Dendritic cell treated with granulocyte-macrophage colony-stimulating factor and Interleukin-4, amounts not matched to agents 40 ng/mL and 50 ng/mL, for 4 days (primary cell): ENCODE measurements around the gene UBE2A.

ENCODE experiments used
- H3K27ac Mint-ChIP-seq: one replicate; pipeline ENCODE4 v1.8.0; 2022; ENCODE audit warnings: mild to moderate bottlenecking, mixed read lengths
- H3K27me3 Mint-ChIP-seq: one replicate; pipeline ENCODE4 v1.8.0; 2022; ENCODE audit warnings: mild to moderate bottlenecking, mixed read lengths
- H3K36me3 Mint-ChIP-seq: one replicate; pipeline ENCODE4 v1.8.0; 2022; ENCODE audit warnings: low read depth, mixed read lengths
- H3K4me1 Mint-ChIP-seq: one replicate; pipeline ENCODE4 v1.8.0; 2022; ENCODE audit warnings: low read depth, mixed read lengths
- H3K4me3 Mint-ChIP-seq: one replicate; pipeline ENCODE4 v1.8.0; 2022; ENCODE audit warnings: mild to moderate bottlenecking, moderate library complexity, mixed read lengths
- H3K9me3 Mint-ChIP-seq: one replicate; pipeline ENCODE4 v1.8.0; 2022; ENCODE audit warnings: mixed read lengths
- intact Hi-C: fragments of 100-400 bp; cut with micrococcal nuclease; formaldehyde crosslinking; loops from one replicate; pipeline ENCODE4 v1.15.0; 2022

The UBE2A gene

GRCh38 chrX:119574394-119575266 is at the start of gene UBE2A:
Gene UBE2A (plus strand): TSS chrX:119574563. CDS start chrX:119574712, 149 bp downstream.
- Mint-ChIP-seq H3K9me3 (no peaks in the 10 kb centered on the region), H3K4me1 (peaks cover 10% of the 10 kb centered on the region), H3K4me3 (peak within 1 kb of the TSS; percentile 95), H3K27ac (peak within 1 kb of the TSS; percentile 98), H3K36me3 (peaks cover 15% of the 10 kb centered on the region), H3K27me3 (no peaks in the 10 kb centered on the region)
- intact Hi-C loops: loop anchor here (1.0 to 10.0 kb wide), 2 partner anchors 8 to 50 kb away; no protein-coding TSS in a partner anchor

- H3K36me3 Mint-ChIP-seq: peaks cover 11% of the 10 kb centered on the region
- H3K27ac Mint-ChIP-seq: peak overlapping the region; percentile 78
- H3K9me3 Mint-ChIP-seq: no peaks in the 10 kb centered on the region
- peak overlapping the region; percentile 51 for H3K4me3 Mint-ChIP-seq
- H3K4me1 Mint-ChIP-seq: peaks cover 35% of the 10 kb centered on the region
- no peaks in the 10 kb centered on the region for H3K27me3 Mint-ChIP-seq
- intact Hi-C loops: loop anchor here (10.0 kb wide), 1 partner anchor 45 kb away; the partner anchor contains the start of gene UBE2A
Observed at GRCh38 chrX:119529345-119530276, 44.8 kb upstream of the UBE2A start.

GRCh38 chrX:119537487-119537886 is 36.9 kb upstream of the UBE2A start:
- no peak overlapping the region for H3K27ac Mint-ChIP-seq
- H3K4me1 Mint-ChIP-seq: peaks cover 4% of the 10 kb centered on the region
- intact Hi-C loops: no loop called here
- no peak overlapping the region for H3K4me3 Mint-ChIP-seq
- H3K9me3 Mint-ChIP-seq: no peaks in the 10 kb centered on the region
- H3K27me3 Mint-ChIP-seq: no peaks in the 10 kb centered on the region
- H3K36me3 Mint-ChIP-seq: peaks cover 50% of the 10 kb centered on the region

- intact Hi-C loops: no loop called here
Observed at GRCh38 chrX:119539872-119540271, 34.5 kb upstream of the UBE2A start.

GRCh38 chrX:119541188-119541587 is 33.2 kb upstream of the UBE2A start:
- intact Hi-C loops: no loop called here
- no peaks in the 10 kb centered on the region for H3K27me3 Mint-ChIP-seq

More at GRCh38 chrX:119539872-119540271, 34.5 kb upstream of the UBE2A start:
- peaks cover 52% of the 10 kb centered on the region for H3K36me3 Mint-ChIP-seq
- H3K9me3 Mint-ChIP-seq: no peaks in the 10 kb centered on the region
- no peaks in the 10 kb centered on the region for H3K27me3 Mint-ChIP-seq
- no peak overlapping the region for H3K4me3 Mint-ChIP-seq
- H3K4me1 Mint-ChIP-seq: peaks cover 5% of the 10 kb centered on the region
- H3K27ac Mint-ChIP-seq: no peak overlapping the region

DNA sequence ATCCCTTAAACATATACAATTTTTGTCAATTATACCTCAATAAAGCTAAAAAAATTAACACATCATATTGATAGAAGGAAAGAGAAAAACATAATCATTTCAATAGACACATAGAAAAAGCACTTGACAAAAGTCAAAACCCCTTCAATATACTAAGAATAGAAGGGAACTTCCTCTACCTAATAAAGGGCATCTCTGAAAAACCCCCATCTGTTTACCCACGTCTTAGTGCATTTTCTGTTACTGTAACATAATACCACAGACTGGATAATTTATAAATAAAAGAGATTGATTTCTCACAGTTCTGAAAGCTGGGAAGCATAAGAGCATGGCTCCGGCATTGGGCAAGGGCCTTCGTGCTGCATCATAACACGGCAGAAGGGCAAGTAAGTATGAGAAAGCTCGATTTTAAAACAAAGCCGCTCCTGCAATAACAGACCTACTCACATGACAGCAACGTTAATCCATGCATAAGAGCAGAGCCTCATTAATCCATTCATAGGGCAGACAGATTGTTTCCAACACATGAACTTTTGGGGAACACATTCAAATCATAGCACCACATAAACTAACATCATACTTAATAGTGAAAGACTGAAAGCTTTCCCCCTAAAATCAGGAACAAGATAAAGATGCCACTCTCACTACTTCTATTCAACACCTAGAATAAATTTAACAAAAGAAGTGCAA is 24.9 kb upstream of the UBE2A start:
- H3K27me3 Mint-ChIP-seq: no peaks in the 10 kb centered on the region
- H3K4me3 Mint-ChIP-seq: no peak overlapping the region
- no peaks in the 10 kb centered on the region for H3K9me3 Mint-ChIP-seq
- no peaks in the 10 kb centered on the region for H3K36me3 Mint-ChIP-seq
- peaks cover 10% of the 10 kb centered on the region for H3K4me1 Mint-ChIP-seq
- intact Hi-C loops: no loop called here
- no peak overlapping the region for H3K27ac Mint-ChIP-seq

More at GRCh38 chrX:119541188-119541587, 33.2 kb upstream of the UBE2A start:
- Mint-ChIP-seq H3K27ac (no peak overlapping the region), H3K36me3 (peaks cover 43% of the 10 kb centered on the region), H3K9me3 (no peaks in the 10 kb centered on the region), H3K4me1 (peaks cover 5% of the 10 kb centered on the region), H3K4me3 (no peak overlapping the region)

- Mint-ChIP-seq H3K9me3 (no peaks in the 10 kb centered on the region), H3K36me3 (peaks cover 23% of the 10 kb centered on the region), H3K4me3 (no peak overlapping the region), H3K27ac (no peak overlapping the region), H3K4me1 (peaks cover 5% of the 10 kb centered on the region), H3K27me3 (no peaks in the 10 kb centered on the region)
- intact Hi-C loops: no loop called here
Observed at GRCh38 chrX:119552508-119552907, 21.9 kb upstream of the UBE2A start.

GRCh38 chrX:119565107-119565663 is 9.2 kb upstream of the UBE2A start, which contains the start of gene STEEP1:
Gene STEEP1 (minus strand): TSS chrX:119565409. CDS start chrX:119565355, 54 bp downstream.
- H3K4me1 Mint-ChIP-seq: peaks cover 19% of the 10 kb centered on the region
- H3K27ac Mint-ChIP-seq: peak within 1 kb of the TSS; percentile 88
- H3K4me3 Mint-ChIP-seq: peak within 1 kb of the TSS; percentile 88
- intact Hi-C loops: no loop called here
- peaks cover 29% of the 10 kb centered on the region for H3K36me3 Mint-ChIP-seq
- no peaks in the 10 kb centered on the region for H3K9me3 Mint-ChIP-seq
- no peaks in the 10 kb centered on the region for H3K27me3 Mint-ChIP-seq

DNA sequence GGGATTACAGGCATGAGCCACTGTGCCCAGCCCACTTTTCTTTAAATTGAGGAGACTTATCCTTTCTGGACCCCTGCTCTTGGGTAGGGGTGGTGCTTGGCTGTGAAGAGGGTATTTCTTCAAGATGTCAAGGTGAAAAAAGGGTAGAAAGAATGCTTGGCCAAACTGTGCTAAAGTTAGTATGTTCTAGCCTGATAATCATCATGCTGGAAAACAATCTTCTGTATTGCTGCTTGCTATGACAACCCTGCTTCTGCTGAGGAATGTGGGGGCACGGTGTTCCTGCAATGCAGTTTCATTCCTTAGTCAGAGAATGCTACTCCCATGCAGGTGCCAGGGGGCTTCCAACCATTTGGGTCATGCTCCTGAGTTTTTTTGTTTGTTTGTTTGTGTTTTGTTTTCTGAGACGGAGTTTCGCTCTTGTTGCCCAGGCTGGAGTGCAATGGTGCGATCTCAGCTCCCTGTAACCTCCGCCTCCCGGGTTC is 4.0 kb upstream of the UBE2A start:
- H3K36me3 Mint-ChIP-seq: peaks cover 15% of the 10 kb centered on the region
- H3K27ac Mint-ChIP-seq: no peak overlapping the region
- H3K4me3 Mint-ChIP-seq: no peak overlapping the region
- no peaks in the 10 kb centered on the region for H3K9me3 Mint-ChIP-seq
- no peaks in the 10 kb centered on the region for H3K27me3 Mint-ChIP-seq
- intact Hi-C loops: loop anchor here (10.0 kb wide), 1 partner anchor 46 kb away; no protein-coding TSS in a partner anchor
- H3K4me1 Mint-ChIP-seq: peaks cover 10% of the 10 kb centered on the region

DNA sequence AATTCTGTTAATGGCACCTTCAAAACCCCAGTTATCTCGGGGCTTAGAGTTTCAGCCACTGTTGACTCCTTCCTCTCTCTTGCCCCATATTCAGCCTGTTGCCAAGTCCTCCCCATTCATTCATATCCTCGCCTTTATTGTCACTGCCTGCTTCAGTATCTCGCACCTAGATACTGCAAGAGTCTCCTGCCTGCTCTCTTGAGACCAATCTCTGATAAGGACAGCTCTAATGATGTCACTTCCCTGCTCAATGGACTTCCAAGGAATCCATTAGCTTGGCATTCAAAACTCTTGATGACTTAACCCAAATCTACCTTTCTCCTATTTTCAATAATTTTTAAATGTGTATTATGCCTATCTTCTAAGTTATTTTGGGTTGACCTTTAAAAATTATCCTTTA is 1.1 kb upstream of the UBE2A start:
- H3K4me3 Mint-ChIP-seq: peak overlapping the region; percentile 95
- peaks cover 10% of the 10 kb centered on the region for H3K4me1 Mint-ChIP-seq
- no peaks in the 10 kb centered on the region for H3K27me3 Mint-ChIP-seq
- intact Hi-C loops: loop anchor here (10.0 kb wide), 1 partner anchor 48 kb away; no protein-coding TSS in a partner anchor
- no peaks in the 10 kb centered on the region for H3K9me3 Mint-ChIP-seq
- H3K27ac Mint-ChIP-seq: peak overlapping the region; percentile 98
- peaks cover 15% of the 10 kb centered on the region for H3K36me3 Mint-ChIP-seq

DNA sequence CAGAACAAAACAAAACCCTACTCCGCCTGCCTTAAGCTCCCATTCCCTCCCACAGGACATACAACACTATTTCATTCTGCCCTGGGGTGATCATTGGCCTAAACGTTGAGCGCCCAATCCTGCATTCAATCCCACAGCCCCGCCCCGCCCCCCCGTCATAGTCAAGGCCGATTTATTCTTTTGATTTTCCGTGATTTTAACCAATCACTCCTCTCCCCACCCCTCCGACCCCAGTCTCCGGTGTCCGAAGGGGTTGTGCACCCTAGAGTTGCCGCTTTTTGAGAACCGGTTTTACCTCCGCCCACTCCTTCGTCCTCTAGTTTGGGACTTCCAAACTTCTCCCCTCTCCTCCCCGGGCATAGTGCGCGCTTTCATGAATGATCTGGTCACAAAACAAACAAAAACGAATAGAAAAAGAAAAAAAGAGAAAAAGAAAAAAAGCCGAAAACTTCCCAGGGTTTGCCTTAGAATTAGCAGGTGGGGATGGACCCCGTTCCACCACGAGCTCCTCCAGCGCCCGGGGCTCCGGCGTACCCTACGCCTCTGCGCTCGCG is 446 bp upstream of the UBE2A start:
- Mint-ChIP-seq H3K27me3 (no peaks in the 10 kb centered on the region), H3K4me1 (peaks cover 10% of the 10 kb centered on the region), H3K4me3 (peak overlapping the region; percentile 95), H3K27ac (peak overlapping the region; percentile 98), H3K9me3 (no peaks in the 10 kb centered on the region), H3K36me3 (peaks cover 15% of the 10 kb centered on the region)
- intact Hi-C loops: loop anchor here (1.0 to 10.0 kb wide), 2 partner anchors 8 to 49 kb away; no protein-coding TSS in a partner anchor

- intact Hi-C loops: loop anchor here (10.0 kb wide), 1 partner anchor 55 kb away; no protein-coding TSS in a partner anchor
- Mint-ChIP-seq H3K27me3 (no peaks in the 10 kb centered on the region), H3K27ac (no peak overlapping the region)
Observed at GRCh38 chrX:119579414-119579813, 5.1 kb downstream of the UBE2A start.

More at GRCh38 chrX:119579414-119579813, 5.1 kb downstream of the UBE2A start:
- no peaks in the 10 kb centered on the region for H3K9me3 Mint-ChIP-seq
- H3K4me1 Mint-ChIP-seq: no peaks in the 10 kb centered on the region
- H3K36me3 Mint-ChIP-seq: peaks cover 13% of the 10 kb centered on the region
- H3K4me3 Mint-ChIP-seq: no peak overlapping the region
